Measurements from ENCODE around the gene GAK.

The GAK gene

DNA sequence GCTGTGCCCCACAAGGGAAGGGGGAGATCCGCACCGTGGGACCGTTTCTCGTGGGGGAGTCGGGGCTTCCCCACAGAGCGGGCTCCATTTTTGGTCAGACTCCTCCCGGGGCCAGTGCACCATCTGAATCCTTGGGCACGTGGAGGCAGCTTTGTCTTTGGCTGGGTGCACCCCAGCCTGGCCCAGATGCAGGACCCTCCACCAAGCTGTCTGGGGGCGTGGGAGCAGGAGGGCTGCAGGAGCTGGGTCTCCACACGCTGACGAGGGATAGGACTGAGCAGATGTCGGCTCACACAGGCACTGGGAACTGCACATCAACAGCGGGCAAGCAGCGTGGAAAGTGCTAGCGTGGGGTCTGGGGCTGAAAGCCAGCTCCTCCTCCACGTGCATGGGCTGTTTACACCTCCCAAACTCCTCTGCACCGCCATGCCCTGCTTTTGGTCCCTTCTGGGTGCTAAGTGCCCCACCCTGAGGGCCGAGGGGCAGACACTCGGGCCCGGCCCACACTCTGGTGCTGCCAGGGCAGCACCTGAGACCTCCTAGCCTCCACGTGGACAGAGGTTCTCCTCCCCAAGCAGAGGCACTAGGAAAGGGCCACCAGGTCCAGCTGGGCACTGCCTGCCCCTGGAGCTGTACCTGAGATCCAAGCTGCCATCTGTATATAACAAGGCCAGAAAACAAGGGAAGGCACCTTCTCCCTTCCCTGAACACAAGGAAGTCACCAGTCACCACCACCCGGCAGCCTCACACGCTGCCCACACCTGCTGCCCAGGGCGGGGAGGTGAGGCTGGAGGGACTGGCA is 27.4 kb upstream of the GAK start:
- TF ChIP-seq ZNF274 (IDR thresholded peaks at IDR 0.05; ENCODE audit: low read depth, low read length), result no peak
- no peak overlapping the region for H3K4me3 ChIP-seq (ENCODE audit: low read length)

DNA sequence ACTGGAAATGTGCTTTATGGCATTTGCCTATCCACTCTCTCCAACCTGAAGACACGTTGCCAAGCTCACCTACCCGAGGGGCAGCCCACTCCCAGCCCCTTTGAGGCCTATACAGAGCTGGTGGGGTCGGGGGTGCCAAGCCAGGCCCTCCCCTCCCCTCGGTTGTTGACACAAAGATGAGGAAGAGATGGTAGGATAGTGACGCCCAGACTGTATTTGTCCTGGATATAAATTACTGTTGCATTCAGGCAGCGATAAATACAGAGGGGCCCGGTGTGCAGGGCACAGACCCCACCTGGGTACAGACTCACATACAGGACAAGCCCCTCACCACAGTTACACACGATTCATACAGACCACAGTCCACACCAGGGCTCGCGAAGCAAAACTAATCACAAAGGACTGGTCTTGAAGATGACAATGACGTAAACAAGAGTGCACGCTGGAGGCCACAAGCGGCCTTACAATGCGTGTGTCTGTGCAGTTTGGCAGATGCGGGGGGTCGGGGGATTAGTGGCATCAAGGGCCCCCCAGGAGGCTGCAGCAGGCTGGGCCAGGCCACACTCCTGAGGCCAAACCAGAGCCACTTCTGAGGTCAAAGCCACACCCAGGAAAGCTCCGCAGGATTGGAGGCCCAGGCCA is 26.7 kb upstream of the GAK start:
- no peak overlapping the region for H3K4me3 ChIP-seq (ENCODE audit: low read length)
- TF ChIP-seq ZNF274 (IDR thresholded peaks at IDR 0.05; ENCODE audit: low read depth, low read length), result no peak

DNA sequence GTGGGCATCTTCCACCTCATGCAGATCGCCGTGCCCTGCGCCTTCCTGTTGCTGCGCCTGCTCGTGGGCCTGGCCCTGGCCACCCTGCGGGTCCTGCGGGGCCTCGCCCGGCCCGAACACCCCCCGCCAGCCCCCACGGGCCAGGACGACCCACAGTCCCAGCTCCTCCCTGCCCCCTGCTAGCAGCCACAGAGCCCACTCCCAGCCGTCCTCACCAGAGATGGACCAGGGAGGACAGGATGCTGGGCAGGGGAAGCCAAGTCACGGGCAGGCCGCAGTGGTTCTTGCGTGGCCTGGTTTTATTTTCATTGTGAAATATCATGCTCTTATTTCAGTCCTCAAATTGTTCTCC is 26.2 kb upstream of the GAK start:
- H3K4me3 ChIP-seq (ENCODE audit: low read length), result no peak overlapping the region
- no peak for TF ChIP-seq ZNF274 (IDR thresholded peaks at IDR 0.05; ENCODE audit: low read depth, low read length)

DNA sequence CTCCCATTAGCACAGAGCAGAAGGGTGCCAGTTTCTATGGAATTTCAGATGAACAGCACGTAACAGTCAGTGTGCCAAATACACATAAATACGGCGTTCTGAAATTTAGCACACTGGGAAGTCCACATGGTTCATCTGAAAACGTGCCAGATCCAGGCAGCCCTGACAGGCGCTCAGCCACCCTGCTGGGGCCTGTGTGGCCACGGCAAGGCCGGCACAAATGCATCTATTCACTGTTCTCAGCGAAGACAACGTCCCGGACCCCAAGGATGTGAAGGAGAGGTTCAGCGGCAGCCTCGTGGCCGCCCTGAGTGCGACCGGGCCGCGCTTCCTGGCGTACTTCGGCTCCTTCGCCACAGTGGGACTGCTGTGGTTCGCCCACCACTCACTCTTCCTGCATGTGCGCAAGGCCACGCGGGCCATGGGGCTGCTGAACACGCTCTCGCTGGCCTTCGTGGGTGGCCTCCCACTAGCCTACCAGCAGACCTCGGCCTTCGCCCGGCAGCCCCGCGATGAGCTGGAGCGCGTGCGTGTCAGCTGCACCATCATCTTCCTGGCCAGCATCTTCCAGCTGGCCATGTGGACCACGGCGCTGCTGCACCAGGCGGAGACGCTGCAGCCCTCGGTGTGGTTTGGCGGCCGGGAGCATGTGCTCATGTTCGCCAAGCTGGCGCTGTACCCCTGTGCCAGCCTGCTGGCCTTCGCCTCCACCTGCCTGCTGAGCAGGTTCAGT is 25.6 kb upstream of the GAK start:
- no peak for TF ChIP-seq ZNF274 (IDR thresholded peaks at IDR 0.05; ENCODE audit: low read depth, low read length)
- H3K4me3 ChIP-seq (ENCODE audit: low read length), result no peak overlapping the region

DNA sequence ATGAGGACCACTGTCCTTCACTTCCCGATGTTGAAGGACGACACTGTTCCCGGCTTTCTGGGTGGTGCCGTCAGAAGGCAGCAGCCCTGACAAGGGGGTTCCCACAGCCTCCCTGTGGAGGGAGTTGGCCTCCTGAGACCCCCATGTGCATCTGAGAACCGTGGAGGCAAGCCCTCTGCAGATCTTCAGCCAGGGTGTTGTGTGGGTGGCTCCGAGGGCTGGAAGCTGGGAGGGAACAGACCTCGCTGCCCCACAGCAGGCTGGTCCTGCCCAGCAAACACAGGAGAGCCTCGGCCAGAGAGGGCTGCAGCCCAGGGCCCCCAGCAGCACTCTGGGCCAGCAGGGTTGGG is 25.1 kb upstream of the GAK start:
- no peak for TF ChIP-seq ZNF274 (IDR thresholded peaks at IDR 0.05; ENCODE audit: low read depth, low read length)
- no peak overlapping the region for H3K4me3 ChIP-seq (ENCODE audit: low read length)

DNA sequence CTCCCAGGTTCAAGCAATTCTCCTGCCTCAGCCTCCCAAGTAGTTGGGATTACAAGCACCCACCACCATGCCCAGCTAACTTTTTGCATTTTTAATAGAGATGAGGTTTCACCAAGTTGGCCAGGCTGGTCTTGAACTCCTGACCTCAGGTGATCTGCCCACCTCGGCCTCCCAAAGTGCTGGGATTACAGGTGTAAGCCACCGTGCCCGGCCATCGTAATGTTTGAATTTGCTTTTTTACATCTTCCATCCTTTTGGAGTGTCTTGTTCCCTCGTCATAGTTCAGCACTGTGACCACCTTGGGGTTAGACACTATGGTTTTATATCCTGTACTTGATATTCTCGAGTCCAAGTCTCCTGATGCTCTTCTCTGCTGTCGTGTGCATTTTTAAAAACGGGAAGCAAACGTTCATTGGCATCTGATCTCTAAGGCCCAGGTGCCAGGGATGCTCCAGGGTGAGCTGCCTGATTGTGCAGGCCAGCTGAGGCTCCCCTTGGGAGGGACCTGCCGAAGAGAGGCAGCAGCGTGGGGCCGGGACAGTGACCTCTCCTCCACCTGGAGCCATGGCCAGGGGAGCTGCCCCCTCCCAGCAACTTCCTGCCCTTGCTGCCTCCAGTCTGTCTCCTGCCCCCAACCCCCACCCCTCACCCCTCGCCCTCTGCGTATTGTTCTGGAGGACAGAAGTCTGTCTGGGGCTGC is 24.6 kb upstream of the GAK start:
- no peak for TF ChIP-seq ZNF274 (IDR thresholded peaks at IDR 0.05; ENCODE audit: low read depth, low read length)
- no peak overlapping the region for H3K4me3 ChIP-seq (ENCODE audit: low read length)

DNA sequence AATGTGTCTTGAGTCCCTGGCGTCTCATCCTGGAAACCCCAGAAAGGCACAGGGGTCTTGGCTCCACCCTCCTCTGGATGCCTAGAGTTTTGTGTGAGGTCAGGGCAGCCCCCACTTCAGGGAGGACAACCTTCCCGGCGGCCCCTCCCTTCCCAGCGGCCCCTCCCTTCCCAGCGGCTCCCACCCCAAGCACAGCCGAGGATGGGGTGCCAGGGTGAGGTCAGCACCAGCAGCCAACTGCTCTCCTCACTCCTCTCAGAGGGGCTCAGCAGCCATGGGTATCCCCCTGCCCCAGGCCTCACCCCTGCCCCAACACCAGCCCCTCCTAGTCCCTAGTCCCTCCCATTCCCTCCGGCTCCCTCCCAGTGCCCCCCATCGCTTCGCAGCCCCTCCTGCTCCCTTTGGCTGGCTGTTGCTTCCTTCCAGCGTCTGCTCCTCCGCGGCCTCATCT is 23.8 kb upstream of the GAK start:
- no peak for TF ChIP-seq ZNF274 (IDR thresholded peaks at IDR 0.05; ENCODE audit: low read depth, low read length)

DNA sequence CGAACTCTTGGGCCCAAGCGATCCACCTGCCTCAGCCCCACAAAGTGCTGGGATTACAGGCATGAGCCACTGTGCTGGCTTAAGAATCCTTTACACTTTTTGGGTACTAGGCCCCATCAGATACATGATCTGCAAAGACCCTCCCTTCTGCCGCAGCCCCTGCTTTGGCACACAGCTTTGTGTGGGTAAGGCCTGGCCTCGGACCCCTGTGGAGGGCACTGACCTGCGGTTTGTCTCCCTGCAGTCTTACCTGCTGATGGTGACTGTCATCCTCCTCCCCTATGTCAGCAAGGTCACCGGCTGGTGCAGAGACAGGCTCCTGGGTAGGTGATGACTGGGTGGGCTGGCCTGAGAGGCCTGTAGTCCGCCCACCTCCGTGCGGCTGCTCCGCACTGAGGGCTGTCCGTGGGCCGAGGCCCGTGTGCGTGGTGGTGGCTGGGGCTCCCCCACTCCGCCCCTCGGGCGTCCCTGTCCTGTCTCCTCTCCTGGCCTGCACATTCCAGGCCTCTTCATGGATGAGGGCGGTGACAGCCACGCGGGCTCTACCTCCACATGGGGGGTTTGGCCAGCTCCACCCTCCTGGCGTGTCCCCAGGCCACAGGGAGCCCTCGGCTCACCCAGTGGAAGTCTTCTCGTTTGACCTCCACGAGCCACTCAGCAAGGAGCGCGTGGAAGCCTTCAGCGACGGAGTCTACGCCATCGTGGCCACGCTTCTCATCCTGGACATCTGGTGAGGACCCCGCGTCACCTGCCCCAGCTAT is 23.2 kb upstream of the GAK start:
- H3K4me3 ChIP-seq (ENCODE audit: low read length), result no peak overlapping the region
- no peak for TF ChIP-seq ZNF274 (IDR thresholded peaks at IDR 0.05; ENCODE audit: low read depth, low read length)

More for the DNA sequence above, 23.8 kb upstream of the GAK start:
- H3K4me3 ChIP-seq (ENCODE audit: low read length), result no peak overlapping the region

DNA sequence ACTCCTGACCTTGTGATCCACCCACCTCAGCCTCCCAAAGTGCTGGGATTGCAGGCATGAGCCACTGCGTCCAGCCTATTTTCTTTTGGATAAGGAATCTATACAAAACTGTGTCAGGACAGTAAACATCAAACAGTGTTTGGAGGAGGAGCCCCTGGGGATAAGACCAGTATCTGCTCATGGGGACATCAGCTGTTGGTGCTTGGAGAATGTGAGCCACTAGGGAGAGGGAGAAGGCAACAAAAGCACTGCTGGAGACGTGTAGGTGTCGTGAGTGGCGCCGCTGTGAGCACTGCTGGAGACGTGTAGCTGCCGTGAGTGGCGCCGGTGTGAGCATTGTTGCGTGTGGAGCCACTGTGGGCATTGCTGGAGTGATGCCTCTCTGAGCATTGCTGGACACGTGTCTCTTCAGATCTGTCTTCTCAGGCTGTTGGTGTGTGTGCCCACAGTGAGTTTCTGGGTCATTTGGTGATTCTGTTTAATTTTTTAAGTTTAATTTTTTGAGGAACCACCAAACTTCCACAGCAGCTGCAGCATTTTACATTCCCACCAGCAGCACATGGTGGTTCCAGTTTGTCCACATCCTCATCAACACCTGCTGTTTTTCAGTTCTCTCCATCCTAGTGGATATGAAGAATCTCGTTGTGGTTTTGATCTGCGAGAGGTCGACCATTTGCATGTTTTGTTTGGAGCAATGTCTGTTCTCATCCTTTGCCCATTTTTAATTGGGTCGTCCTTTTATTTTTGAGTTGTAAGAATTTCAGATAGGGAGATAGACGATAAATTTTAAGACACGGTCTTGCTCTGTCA is 22.3 kb upstream of the GAK start:
- no peak overlapping the region for H3K4me3 ChIP-seq (ENCODE audit: low read length)
- TF ChIP-seq ZNF274 (IDR thresholded peaks at IDR 0.05; ENCODE audit: low read depth, low read length), result no peak

DNA sequence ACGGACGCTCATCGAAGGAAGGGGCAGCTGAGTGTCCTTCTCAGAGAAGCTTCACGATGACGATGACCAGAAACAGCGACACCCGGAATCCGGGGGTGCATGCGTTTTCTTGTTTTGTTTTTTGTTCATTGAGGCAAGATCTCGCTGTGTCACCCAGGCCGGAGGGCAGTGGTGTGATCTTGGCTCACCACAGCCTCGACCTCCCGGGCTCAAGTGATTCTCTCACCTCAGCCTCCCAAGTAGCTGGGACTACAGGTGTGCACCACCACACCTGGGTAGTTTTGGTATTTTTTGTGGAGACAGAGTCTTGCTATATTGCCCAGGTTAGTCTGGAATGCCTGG is 21.4 kb upstream of the GAK start:
- no peak for TF ChIP-seq ZNF274 (IDR thresholded peaks at IDR 0.05; ENCODE audit: low read depth, low read length)
- no peak overlapping the region for H3K4me3 ChIP-seq (ENCODE audit: low read length)

DNA sequence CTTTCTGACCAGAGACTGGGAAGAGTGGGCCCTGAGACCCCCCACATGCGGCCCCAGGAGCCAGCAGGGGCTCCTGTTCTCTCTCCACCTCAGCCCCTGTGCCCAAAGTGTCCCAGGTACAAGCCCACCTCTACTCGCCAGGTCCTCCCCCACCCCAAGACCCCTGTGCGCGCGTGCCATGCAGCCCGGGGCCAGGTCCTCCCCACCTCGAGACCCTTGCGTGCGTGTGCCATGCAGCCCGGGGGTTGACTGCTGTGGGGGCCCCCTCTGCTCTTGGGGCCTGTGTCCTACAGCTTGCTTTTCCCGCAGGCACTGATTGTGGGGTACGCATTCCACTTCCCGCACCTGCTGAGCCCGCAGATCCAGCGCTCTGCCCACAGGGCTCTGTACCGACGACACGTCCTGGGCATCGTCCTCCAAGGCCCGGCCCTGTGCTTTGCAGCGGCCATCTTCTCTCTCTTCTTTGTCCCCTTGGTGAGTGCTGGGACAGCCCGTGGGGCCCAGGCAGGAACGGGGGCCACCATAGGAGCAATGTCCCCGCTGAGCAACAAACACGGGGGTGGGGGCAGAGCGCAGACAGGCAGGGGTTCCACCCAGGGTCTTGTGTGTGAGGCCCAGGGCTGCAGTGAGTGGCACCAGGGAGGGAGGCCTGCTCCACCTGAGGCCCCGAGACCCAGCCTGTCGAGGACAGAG is 20.9 kb upstream of the GAK start:
- no peak for TF ChIP-seq ZNF274 (IDR thresholded peaks at IDR 0.05; ENCODE audit: low read depth, low read length)
- H3K4me3 ChIP-seq (ENCODE audit: low read length), result no peak overlapping the region

DNA sequence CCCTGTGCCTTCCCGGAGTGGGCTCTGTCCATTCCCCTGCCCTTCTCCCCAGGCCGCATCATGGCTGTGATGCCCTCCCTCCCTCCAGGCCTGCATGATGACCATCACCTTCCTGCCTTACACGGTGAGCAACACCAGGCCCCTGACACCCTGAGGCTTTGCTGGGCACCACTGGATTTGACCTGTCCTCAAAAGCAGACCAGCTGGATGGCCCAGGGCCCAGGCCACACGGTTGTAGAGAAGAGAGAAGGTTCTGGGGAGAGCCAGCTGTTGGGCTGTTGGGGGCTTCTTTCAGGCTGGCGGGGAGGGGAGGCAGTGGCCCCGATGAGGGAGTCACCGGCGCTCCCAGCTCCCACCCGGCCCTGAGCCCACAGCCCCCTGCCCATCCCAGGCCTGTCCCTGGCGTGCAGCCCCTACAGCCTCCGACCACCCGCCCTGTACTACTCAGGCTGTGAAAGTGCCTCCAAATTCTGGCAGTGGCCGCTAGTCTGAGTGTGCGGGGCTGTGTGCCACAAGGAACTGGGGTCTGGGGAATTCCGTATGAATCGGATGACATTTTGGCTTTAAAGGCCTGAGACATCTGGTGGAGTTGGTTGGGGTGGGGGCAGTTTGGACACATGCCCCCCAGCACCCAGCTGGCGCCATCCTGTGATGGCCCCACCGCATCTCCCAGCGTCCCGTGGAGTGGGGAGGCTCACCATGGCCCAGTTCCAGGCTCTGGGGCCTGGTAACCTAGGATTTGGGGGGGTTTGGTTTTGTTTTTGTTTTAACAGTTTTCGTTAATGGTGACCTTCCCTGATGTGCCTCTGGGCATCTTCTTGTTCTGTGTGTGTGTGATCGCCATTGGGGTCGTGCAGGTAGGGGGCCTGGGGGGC is 19.7 kb upstream of the GAK start:
- H3K4me3 ChIP-seq (ENCODE audit: low read length), result no peak overlapping the region
- no peak for TF ChIP-seq ZNF274 (IDR thresholded peaks at IDR 0.05; ENCODE audit: low read depth, low read length)
